HEK293 (cell line): ENCODE measurements around the gene NUB1.

Experiments used
- BCL11B ChIP-seq: fragments of 450-650 bp; formaldehyde crosslinking; IDR thresholded peaks from 2 replicates; pipeline ENCODE4 v1.5.1; 2016; ENCODE audit warnings: low read depth, missing biosample characterization, missing genetic modification characterization
- ELK4 ChIP-seq: IDR thresholded peaks from 2 replicates; pipeline ENCODE4 v1.6.1; 2011; ENCODE audit warnings: mild to moderate bottlenecking, low read depth, low read length, borderline replicate concordance
- GLI2 ChIP-seq: fragments of 450-650 bp; formaldehyde crosslinking; IDR thresholded peaks from 2 replicates; pipeline ENCODE4; 2017; ENCODE audit warnings: missing biosample characterization, missing genetic modification characterization, low read depth, borderline replicate concordance
- HOXD13 ChIP-seq: sonication (generic); formaldehyde crosslinking; IDR thresholded peaks from 2 replicates; pipeline ENCODE4 v1.8.0; 2022; ENCODE audit warnings: missing genetic modification reagents, borderline replicate concordance
- KLF8 ChIP-seq: fragments of 450-650 bp; formaldehyde crosslinking; IDR thresholded peaks from 2 replicates; pipeline ENCODE4 v1.5.1; 2016; ENCODE audit warnings: missing biosample characterization, missing genetic modification characterization
- OVOL3 ChIP-seq: fragments of 450-650 bp; formaldehyde crosslinking; IDR thresholded peaks from 2 replicates; pipeline ENCODE4 v1.5.1; 2016; ENCODE audit warnings: missing biosample characterization, missing genetic modification characterization
- PBX3 ChIP-seq: sonication (generic); formaldehyde crosslinking; IDR thresholded peaks from 2 replicates; pipeline ENCODE4 v1.8.1; 2022; ENCODE audit warnings: mild to moderate bottlenecking, moderate library complexity, missing genetic modification reagents
- PRDM1 ChIP-seq: fragments of 450-650 bp; formaldehyde crosslinking; IDR thresholded peaks from 2 replicates; pipeline ENCODE4; 2016; ENCODE audit warnings: missing biosample characterization, missing genetic modification characterization
- TCF7L2 ChIP-seq: IDR thresholded peaks from 2 replicates; pipeline ENCODE4 v1.6.1; 2011; ENCODE audit warnings: low read depth, mild to moderate bottlenecking, inconsistent platforms, low read length, moderate library complexity, borderline replicate concordance
- ZBTB10 ChIP-seq: fragments of 450-650 bp; formaldehyde crosslinking; IDR thresholded peaks from 2 replicates; pipeline ENCODE4 v1.5.1; 2016; ENCODE audit warnings: missing biosample characterization, missing genetic modification characterization
- ZBTB6 ChIP-seq: fragments of 450-650 bp; formaldehyde crosslinking; IDR thresholded peaks from 2 replicates; pipeline ENCODE4 v1.5.1; 2017; ENCODE audit warnings: missing biosample characterization, missing genetic modification characterization
- ZNF112 ChIP-seq: fragments of 450-650 bp; formaldehyde crosslinking; IDR thresholded peaks from 2 replicates; pipeline ENCODE4 v1.5.0; 2017; ENCODE audit warnings: missing biosample characterization, missing genetic modification characterization
- ZNF140 ChIP-seq: fragments of 450-650 bp; formaldehyde crosslinking; IDR thresholded peaks from 2 replicates; pipeline ENCODE4 v1.5.1; 2016; ENCODE audit warnings: missing biosample characterization, missing genetic modification characterization
- ZNF157 ChIP-seq: fragments of 450-650 bp; formaldehyde crosslinking; IDR thresholded peaks from 2 replicates; pipeline ENCODE4 v1.5.1; 2016; ENCODE audit warnings: missing biosample characterization, missing genetic modification characterization
- ZNF184 ChIP-seq: fragments of 450-650 bp; IDR thresholded peaks from 2 replicates; pipeline ENCODE4 v1.5.1; 2018; ENCODE audit warnings: missing biosample characterization, mild to moderate bottlenecking, missing genetic modification characterization
- ZNF248 ChIP-seq: fragments of 450-650 bp; formaldehyde crosslinking; IDR thresholded peaks from 2 replicates; pipeline ENCODE4 v1.5.1; 2017; ENCODE audit warnings: missing biosample characterization, missing genetic modification characterization
- ZNF37A ChIP-seq: fragments of 450-650 bp; IDR thresholded peaks from 2 replicates; pipeline ENCODE4 v1.5.1; 2018; ENCODE audit warnings: missing biosample characterization, missing genetic modification characterization
- ZNF404 ChIP-seq: fragments of 450-650 bp; formaldehyde crosslinking; IDR thresholded peaks from 2 replicates; pipeline ENCODE4 v1.5.1; 2017; ENCODE audit warnings: missing biosample characterization, missing genetic modification characterization
- ZNF426 ChIP-seq: fragments of 450-650 bp; formaldehyde crosslinking; IDR thresholded peaks from 2 replicates; pipeline ENCODE4 v1.5.1; 2017; ENCODE audit warnings: missing biosample characterization, missing genetic modification characterization, mild to moderate bottlenecking, inconsistent platforms, moderate library complexity
- ZNF449 ChIP-seq: fragments of 450-650 bp; formaldehyde crosslinking; IDR thresholded peaks from 2 replicates; pipeline ENCODE4 v1.5.1; 2017; ENCODE audit warnings: missing biosample characterization, mild to moderate bottlenecking, missing genetic modification characterization, moderate library complexity
- ZNF558 ChIP-seq: fragments of 450-650 bp; formaldehyde crosslinking; IDR thresholded peaks from 2 replicates; pipeline ENCODE4 v1.5.1; 2016; ENCODE audit warnings: missing biosample characterization, missing genetic modification characterization
- ZNF561 ChIP-seq: fragments of 450-650 bp; IDR thresholded peaks from 2 replicates; pipeline ENCODE4 v1.5.1; 2018; ENCODE audit warnings: missing biosample characterization, missing genetic modification characterization, borderline replicate concordance
- ZNF654 ChIP-seq: fragments of 450-650 bp; formaldehyde crosslinking; IDR thresholded peaks from 2 replicates; pipeline ENCODE4 v1.5.1; 2016; ENCODE audit warnings: low read depth, missing biosample characterization, missing genetic modification characterization
- ZNF677 ChIP-seq: fragments of 450-650 bp; IDR thresholded peaks from 2 replicates; pipeline ENCODE4 v1.5.0; 2018; ENCODE audit warnings: missing biosample characterization, mild to moderate bottlenecking, missing genetic modification characterization, moderate library complexity
- ZNF701 ChIP-seq: fragments of 450-650 bp; formaldehyde crosslinking; IDR thresholded peaks from 2 replicates; pipeline ENCODE4 v1.5.1; 2016; ENCODE audit warnings: missing biosample characterization, missing genetic modification characterization
- ZNF747 ChIP-seq: fragments of 450-650 bp; formaldehyde crosslinking; IDR thresholded peaks from 2 replicates; pipeline ENCODE4 v1.5.1; 2016; ENCODE audit warnings: missing biosample characterization, missing genetic modification characterization
- ZNF777 ChIP-seq: fragments of 450-650 bp; formaldehyde crosslinking; IDR thresholded peaks from 2 replicates; pipeline ENCODE4 v1.5.1; 2017; ENCODE audit warnings: missing biosample characterization, missing genetic modification characterization, borderline replicate concordance
- ZSCAN16 ChIP-seq: fragments of 450-650 bp; formaldehyde crosslinking; IDR thresholded peaks from 2 replicates; pipeline ENCODE4 v1.5.1; 2016; ENCODE audit warnings: missing biosample characterization, missing genetic modification characterization
- TF ChIP-seq, protein P1 (sequence below): fragments of 450-650 bp; formaldehyde crosslinking; IDR thresholded peaks from 2 replicates; pipeline ENCODE4 v1.5.1; 2016; ENCODE audit warnings: missing biosample characterization, missing genetic modification characterization, low read depth
- TF ChIP-seq, protein P2 (sequence below): fragments of 450-650 bp; formaldehyde crosslinking; IDR thresholded peaks from 2 replicates; pipeline ENCODE4 v1.5.1; 2016; ENCODE audit warnings: missing biosample characterization, missing genetic modification characterization

NUB1 gene

GRCh38 chr7:151426441-151426903, 84.9 kb downstream of the NUB1 start (continued):
- TF ChIP-seq OVOL3 (tag by site-specific recombination) (0 out of 2 replicates have a peak, but pooled peaks have one; percentile 62), ZNF777 (tag by site-specific recombination) (no peak), ZNF426 (no peak), ZNF558 (tag by site-specific recombination) (peak; percentile 79; the same call in 1 of the 2 replicates), ZNF449 (tag by site-specific recombination) (peak; percentile 71), GLI2 (tag by site-specific recombination) (no peak; the same call in 1 of the 2 replicates), PBX3 (CRISPR knock-in tag) (no peak), ZNF184 (peak; percentile 78; the same call in 1 of the 2 replicates), ZNF140 (no peak), KLF8 (peak; percentile 76), ZNF37A (tag by site-specific recombination) (no peak), ZNF112 (tag by site-specific recombination) (no peak), HOXD13 (CRISPR knock-in tag) (no peak), ZNF561 (peak; percentile 83), ZNF248 (no peak), TCF7L2 (peak; percentile 89), ZNF747 (tag by site-specific recombination) (no peak), ZNF654 (no peak), PRDM1 (tag by site-specific recombination) (no peak), ELK4 (no peak), ZSCAN16 (tag by site-specific recombination) (no peak), ZNF157 (tag by site-specific recombination) (no peak), ZBTB10 (tag by site-specific recombination) (peak; percentile 29; the same call in 1 of the 2 replicates), ZNF701 (tag by site-specific recombination) (no peak), ZNF404 (tag by site-specific recombination) (no peak), ZBTB6 (tag by site-specific recombination) (peak; percentile 91), ZNF677 (no peak), BCL11B (tag by site-specific recombination) (no peak)
- TF ChIP-seq, protein P1, sequence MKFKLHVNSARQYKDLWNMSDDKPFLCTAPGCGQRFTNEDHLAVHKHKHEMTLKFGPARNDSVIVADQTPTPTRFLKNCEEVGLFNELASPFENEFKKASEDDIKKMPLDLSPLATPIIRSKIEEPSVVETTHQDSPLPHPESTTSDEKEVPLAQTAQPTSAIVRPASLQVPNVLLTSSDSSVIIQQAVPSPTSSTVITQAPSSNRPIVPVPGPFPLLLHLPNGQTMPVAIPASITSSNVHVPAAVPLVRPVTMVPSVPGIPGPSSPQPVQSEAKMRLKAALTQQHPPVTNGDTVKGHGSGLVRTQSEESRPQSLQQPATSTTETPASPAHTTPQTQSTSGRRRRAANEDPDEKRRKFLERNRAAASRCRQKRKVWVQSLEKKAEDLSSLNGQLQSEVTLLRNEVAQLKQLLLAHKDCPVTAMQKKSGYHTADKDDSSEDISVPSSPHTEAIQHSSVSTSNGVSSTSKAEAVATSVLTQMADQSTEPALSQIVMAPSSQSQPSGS (tag by site-specific recombination) = 0 out of 2 replicates have a peak, but pooled peaks have one; percentile 32
- TF ChIP-seq, protein P2, sequence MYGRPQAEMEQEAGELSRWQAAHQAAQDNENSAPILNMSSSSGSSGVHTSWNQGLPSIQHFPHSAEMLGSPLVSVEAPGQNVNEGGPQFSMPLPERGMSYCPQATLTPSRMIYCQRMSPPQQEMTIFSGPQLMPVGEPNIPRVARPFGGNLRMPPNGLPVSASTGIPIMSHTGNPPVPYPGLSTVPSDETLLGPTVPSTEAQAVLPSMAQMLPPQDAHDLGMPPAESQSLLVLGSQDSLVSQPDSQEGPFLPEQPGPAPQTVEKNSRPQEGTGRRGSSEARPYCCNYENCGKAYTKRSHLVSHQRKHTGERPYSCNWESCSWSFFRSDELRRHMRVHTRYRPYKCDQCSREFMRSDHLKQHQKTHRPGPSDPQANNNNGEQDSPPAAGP = no peak; the same call in 1 of the 2 replicates
